PFSK-1 (cell line): ENCODE results near the gene ANXA3.

ENCODE experiments used
- FOXP2 ChIP-seq: optimal IDR thresholded peaks from 2 replicates; pipeline ENCODE3; 2011; ENCODE audit warnings: borderline replicate concordance, control low read depth, inconsistent platforms; ENCODE audit not compliant: insufficient read depth; ENCODE audit errors: extremely low read length, extremely low read depth
- POLR2AphosphoS5 ChIP-seq: IDR thresholded peaks from 2 replicates; pipeline ENCODE4 v1.6.1; 2012; ENCODE audit warnings: low read depth, mild to moderate bottlenecking, control low read depth, low read length, moderate library complexity
- SIN3A ChIP-seq: IDR thresholded peaks from 2 replicates; pipeline ENCODE4 v1.6.1; 2012; ENCODE audit warnings: mild to moderate bottlenecking, low read length, moderate library complexity, borderline replicate concordance; ENCODE audit not compliant: insufficient read depth
- TAF1 ChIP-seq: IDR thresholded peaks from 2 replicates; pipeline ENCODE4 v1.6.1; 2012; ENCODE audit warnings: low read length, control low read depth, borderline replicate concordance; ENCODE audit not compliant: insufficient read depth
- TF ChIP-seq, protein P1 (sequence below), 2 experiments: IDR thresholded peaks; 2 replicates each; pipeline versions ENCODE4 v1.6.1 to v1.8.0; 2011 to 2012; ENCODE audit warnings: low read depth in 2 of 2, low read length in 2 of 2, control low read depth in 1 of 2, inconsistent platforms in 1 of 2, mild to moderate bottlenecking in 1 of 2, moderate library complexity in 1 of 2; ENCODE audit not compliant: insufficient read depth in 1 of 2

DNA sequence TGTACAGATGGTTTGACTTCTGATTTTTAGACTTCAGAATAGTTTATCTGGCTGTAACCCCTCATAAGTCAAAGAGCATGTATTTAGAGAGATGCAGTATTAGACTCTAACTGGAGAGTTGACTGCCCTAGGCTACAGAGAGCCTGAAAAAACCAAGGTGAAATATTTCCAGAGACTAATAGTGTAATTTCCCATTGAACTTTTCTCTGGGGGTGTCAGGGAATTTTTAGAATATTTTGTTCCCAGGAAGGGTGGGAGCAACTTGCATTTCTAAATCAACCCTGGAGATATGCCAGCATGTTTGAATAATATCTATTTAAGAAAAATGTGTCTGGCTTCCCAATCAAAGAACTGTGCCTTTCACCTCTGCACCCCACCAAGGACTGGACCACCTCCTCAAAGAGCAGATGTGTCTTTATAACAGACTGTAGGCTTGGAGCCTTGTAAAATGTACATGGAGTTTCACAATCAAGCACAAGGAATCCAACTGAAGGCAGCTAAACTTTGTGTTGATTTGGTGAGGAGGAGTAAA, 2.0 kb downstream of the ANXA3 start:
- no peak for TF ChIP-seq FOXP2
- TF ChIP-seq SIN3A, result no peak
- TF ChIP-seq, protein P1, sequence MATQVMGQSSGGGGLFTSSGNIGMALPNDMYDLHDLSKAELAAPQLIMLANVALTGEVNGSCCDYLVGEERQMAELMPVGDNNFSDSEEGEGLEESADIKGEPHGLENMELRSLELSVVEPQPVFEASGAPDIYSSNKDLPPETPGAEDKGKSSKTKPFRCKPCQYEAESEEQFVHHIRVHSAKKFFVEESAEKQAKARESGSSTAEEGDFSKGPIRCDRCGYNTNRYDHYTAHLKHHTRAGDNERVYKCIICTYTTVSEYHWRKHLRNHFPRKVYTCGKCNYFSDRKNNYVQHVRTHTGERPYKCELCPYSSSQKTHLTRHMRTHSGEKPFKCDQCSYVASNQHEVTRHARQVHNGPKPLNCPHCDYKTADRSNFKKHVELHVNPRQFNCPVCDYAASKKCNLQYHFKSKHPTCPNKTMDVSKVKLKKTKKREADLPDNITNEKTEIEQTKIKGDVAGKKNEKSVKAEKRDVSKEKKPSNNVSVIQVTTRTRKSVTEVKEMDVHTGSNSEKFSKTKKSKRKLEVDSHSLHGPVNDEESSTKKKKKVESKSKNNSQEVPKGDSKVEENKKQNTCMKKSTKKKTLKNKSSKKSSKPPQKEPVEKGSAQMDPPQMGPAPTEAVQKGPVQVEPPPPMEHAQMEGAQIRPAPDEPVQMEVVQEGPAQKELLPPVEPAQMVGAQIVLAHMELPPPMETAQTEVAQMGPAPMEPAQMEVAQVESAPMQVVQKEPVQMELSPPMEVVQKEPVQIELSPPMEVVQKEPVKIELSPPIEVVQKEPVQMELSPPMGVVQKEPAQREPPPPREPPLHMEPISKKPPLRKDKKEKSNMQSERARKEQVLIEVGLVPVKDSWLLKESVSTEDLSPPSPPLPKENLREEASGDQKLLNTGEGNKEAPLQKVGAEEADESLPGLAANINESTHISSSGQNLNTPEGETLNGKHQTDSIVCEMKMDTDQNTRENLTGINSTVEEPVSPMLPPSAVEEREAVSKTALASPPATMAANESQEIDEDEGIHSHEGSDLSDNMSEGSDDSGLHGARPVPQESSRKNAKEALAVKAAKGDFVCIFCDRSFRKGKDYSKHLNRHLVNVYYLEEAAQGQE (IDR thresholded peaks at IDR 0.05; ENCODE audit: insufficient read depth in 1 of 2, low read depth in 2 of 2, low read length in 2 of 2), result no peak
- TF ChIP-seq POLR2AphosphoS5, result no peak
- TF ChIP-seq TAF1, result no peak
